ENCODE results near the gene C6orf62.

GRCh38 chr6:24757611-24758010, 38.7 kb upstream of the C6orf62 start:
- no peak for TF ChIP-seq HDAC2 (IDR thresholded peaks at IDR 0.05)
- TF ChIP-seq E2F6 (IDR thresholded peaks at IDR 0.05; ENCODE audit: borderline replicate concordance, low read depth) = no peak
- no peak for TF ChIP-seq CTCF (IDR thresholded peaks at IDR 0.05)
- no peak for TF ChIP-seq RCOR1 (IDR thresholded peaks at IDR 0.05; ENCODE audit: low read depth, low read length)
- TF ChIP-seq RFX5 (IDR thresholded peaks at IDR 0.05) = no peak
- TF ChIP-seq FOSL2 (IDR thresholded peaks at IDR 0.05) = no peak
- TF ChIP-seq FOSL2 (CRISPR knock-in tag; IDR thresholded peaks at IDR 0.05) = no peak
- no peak for TF ChIP-seq CEBPB (IDR thresholded peaks at IDR 0.05)
- no peak for TF ChIP-seq POLR2A (IDR thresholded peaks at IDR 0.05; ENCODE audit: low read length)

Data from A549 (cell line).